HepG2 (cell line): ENCODE results near the gene TESK1.

Source experiments
- CBFB ChIP-seq: sonication (generic); formaldehyde crosslinking; IDR thresholded peaks from 2 replicates; pipeline ENCODE4 v1.4.0; 2020; ENCODE audit warnings: missing genetic modification reagents
- CBX2 ChIP-seq, 2 experiments: fragments of 200-600 bp in 1 of 2; sonication (generic); formaldehyde crosslinking in 1 of 2; IDR thresholded peaks; 2 replicates each; pipeline versions ENCODE4 v1.7.0 to v1.8.1; 2018 to 2022; ENCODE audit warnings: low read depth in 2 of 2, low read length in 1 of 2, mild to moderate bottlenecking in 1 of 2, missing genetic modification reagents in 1 of 2
- EHMT2 ChIP-seq: fragments of 200-600 bp; sonication (generic); IDR thresholded peaks from 2 replicates; pipeline ENCODE4 v1.7.0; 2017; ENCODE audit warnings: antibody characterized with exemption, low read depth, low read length, borderline replicate concordance
- GABPA ChIP-seq, 2 experiments: IDR thresholded peaks; 2 replicates each; pipeline ENCODE4 v1.6.1; 2011 to 2016; ENCODE audit warnings: low read depth in 2 of 2, low read length in 1 of 2, missing biosample characterization in 1 of 2, missing genetic modification characterization in 1 of 2
- HMGXB4 ChIP-seq, 2 experiments: sonication (generic) in 1 of 2; formaldehyde crosslinking in 1 of 2; IDR thresholded peaks; 2 replicates each; pipeline versions ENCODE4 v1.4.0 to v1.6.1; 2018 to 2020; ENCODE audit warnings: missing genetic modification reagents in 2 of 2, borderline replicate concordance in 1 of 2, low read depth in 1 of 2, mild to moderate bottlenecking in 1 of 2, missing biosample characterization in 1 of 2
- HNRNPH1 ChIP-seq: fragments of 200-400 bp; formaldehyde crosslinking; optimal IDR thresholded peaks from 2 replicates; pipeline ENCODE3; 2017; ENCODE audit warnings: mild to moderate bottlenecking, low read depth, low read length
- REST ChIP-seq, 2 experiments: IDR thresholded peaks; 2 replicates each; pipeline ENCODE4 v1.6.1; 2011 to 2012; ENCODE audit warnings: low read length in 2 of 2, borderline replicate concordance in 1 of 2, low read depth in 1 of 2, mild to moderate bottlenecking in 1 of 2, moderate library complexity in 1 of 2
- SUZ12 ChIP-seq: fragments of 150-350 bp; IDR thresholded peaks from 2 replicates; pipeline ENCODE4 v1.6.1; 2014; ENCODE audit warnings: low read depth, low read length
- TAF1 ChIP-seq: sonication (generic); formaldehyde crosslinking; IDR thresholded peaks from 2 replicates; pipeline ENCODE4 v1.4.0; 2020; ENCODE audit warnings: missing genetic modification reagents
- ZNF468 ChIP-seq: sonication (generic); formaldehyde crosslinking; IDR thresholded peaks from 2 replicates; pipeline ENCODE4 v1.8.0; 2022; ENCODE audit warnings: mild to moderate bottlenecking, moderate library complexity, missing genetic modification reagents
- ZNF607 ChIP-seq: sonication (generic); formaldehyde crosslinking; IDR thresholded peaks from 2 replicates; pipeline ENCODE4 v1.5.1; 2020; ENCODE audit warnings: missing genetic modification reagents, mild to moderate bottlenecking, borderline replicate concordance
- ZNF780A ChIP-seq: sonication (generic); formaldehyde crosslinking; IDR thresholded peaks from 2 replicates; pipeline ENCODE4 v1.8.0; 2022; ENCODE audit warnings: mild to moderate bottlenecking, missing genetic modification reagents, moderate library complexity
- ZNF83 ChIP-seq: sonication (generic); formaldehyde crosslinking; IDR thresholded peaks from 2 replicates; pipeline ENCODE4 v1.4.0; 2020; ENCODE audit warnings: missing genetic modification reagents, mild to moderate bottlenecking, borderline replicate concordance
- TF ChIP-seq, protein P1 (sequence below): sonication (generic); formaldehyde crosslinking; IDR thresholded peaks from 2 replicates; pipeline ENCODE4 v1.5.0; 2020; ENCODE audit warnings: mild to moderate bottlenecking, missing genetic modification reagents, moderate library complexity

DNA sequence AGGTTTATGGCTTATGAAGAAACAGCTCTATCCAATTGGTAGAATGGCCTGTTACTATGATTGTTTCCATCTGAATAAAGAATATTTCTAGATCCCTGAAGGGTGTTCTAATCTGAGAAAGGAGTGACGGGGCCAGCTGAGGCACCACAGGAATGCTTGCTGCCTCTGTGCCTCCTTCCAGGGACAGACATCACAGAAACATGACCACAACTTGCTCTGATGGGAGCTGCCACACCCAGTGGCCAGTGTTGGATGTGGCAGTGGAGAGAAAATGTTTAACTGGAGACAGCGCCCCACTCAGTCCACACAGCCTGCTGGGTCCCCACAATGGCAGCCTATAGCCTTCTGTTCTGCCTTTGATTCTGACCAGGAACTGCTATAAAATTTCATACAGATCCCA is 38.6 kb upstream of the TESK1 start:
- no peak for TF ChIP-seq TAF1 (CRISPR knock-in tag)
- TF ChIP-seq, protein P1, sequence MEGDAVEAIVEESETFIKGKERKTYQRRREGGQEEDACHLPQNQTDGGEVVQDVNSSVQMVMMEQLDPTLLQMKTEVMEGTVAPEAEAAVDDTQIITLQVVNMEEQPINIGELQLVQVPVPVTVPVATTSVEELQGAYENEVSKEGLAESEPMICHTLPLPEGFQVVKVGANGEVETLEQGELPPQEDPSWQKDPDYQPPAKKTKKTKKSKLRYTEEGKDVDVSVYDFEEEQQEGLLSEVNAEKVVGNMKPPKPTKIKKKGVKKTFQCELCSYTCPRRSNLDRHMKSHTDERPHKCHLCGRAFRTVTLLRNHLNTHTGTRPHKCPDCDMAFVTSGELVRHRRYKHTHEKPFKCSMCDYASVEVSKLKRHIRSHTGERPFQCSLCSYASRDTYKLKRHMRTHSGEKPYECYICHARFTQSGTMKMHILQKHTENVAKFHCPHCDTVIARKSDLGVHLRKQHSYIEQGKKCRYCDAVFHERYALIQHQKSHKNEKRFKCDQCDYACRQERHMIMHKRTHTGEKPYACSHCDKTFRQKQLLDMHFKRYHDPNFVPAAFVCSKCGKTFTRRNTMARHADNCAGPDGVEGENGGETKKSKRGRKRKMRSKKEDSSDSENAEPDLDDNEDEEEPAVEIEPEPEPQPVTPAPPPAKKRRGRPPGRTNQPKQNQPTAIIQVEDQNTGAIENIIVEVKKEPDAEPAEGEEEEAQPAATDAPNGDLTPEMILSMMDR: no peak
- no peak for TF ChIP-seq ZNF83 (CRISPR knock-in tag)
- no peak for TF ChIP-seq REST (IDR thresholded peaks at IDR 0.05; ENCODE audit: borderline replicate concordance in 1 of 2, low read depth in 1 of 2, low read length in 2 of 2)
- TF ChIP-seq SUZ12: no peak
- TF ChIP-seq ZNF607 (CRISPR knock-in tag): no peak
- no peak for TF ChIP-seq CBFB (CRISPR knock-in tag)
- TF ChIP-seq GABPA (IDR thresholded peaks at IDR 0.05; ENCODE audit: low read depth, low read length): no peak
- no peak for TF ChIP-seq GABPA (CRISPR knock-in tag; IDR thresholded peaks at IDR 0.05; ENCODE audit: low read depth)
- TF ChIP-seq ZNF780A: no peak
- no peak for TF ChIP-seq HNRNPH1
- no peak for TF ChIP-seq EHMT2
- TF ChIP-seq HMGXB4 (CRISPR knock-in tag; IDR thresholded peaks at IDR 0.05; ENCODE audit: borderline replicate concordance in 1 of 2, low read depth in 1 of 2): no peak
- no peak for TF ChIP-seq ZNF468 (CRISPR knock-in tag)
- TF ChIP-seq CBX2 (IDR thresholded peaks at IDR 0.05; ENCODE audit: low read depth, low read length): no peak
- no peak for TF ChIP-seq CBX2 (CRISPR knock-in tag; IDR thresholded peaks at IDR 0.05; ENCODE audit: low read depth)
